Bronchial epithelial cell (primary cell): ENCODE measurements around the gene KLK15. TPM values are rescaled to one million over a fixed set of nuclear protein-coding genes. Genes with fewer than 3 reads are reported as not detected.

Experiments used
- DNase-seq: peaks from one replicate; pipeline ENCODE4 v3.0.0-alpha.2; 2010; ENCODE audit warnings: low read depth
- FAIRE-seq: peaks from 2 replicates; lab custom pipeline; 2011; peaks lifted over from hg19 to GRCh38; lab: Jason Lieb, UNC
- H3K27me3 ChIP-seq: 2 replicates; pipeline ENCODE4 v1.5.1; 2011; ENCODE audit warnings: low read length; ENCODE audit not compliant: control insufficient read depth, insufficient read depth
- H3K36me3 ChIP-seq: 2 replicates; pipeline ENCODE4 v1.5.1; 2011; ENCODE audit warnings: low read length; ENCODE audit not compliant: control insufficient read depth, insufficient read depth
- H3K4me3 ChIP-seq: 2 replicates; pipeline ENCODE4 v1.5.1; 2011; ENCODE audit warnings: mild to moderate bottlenecking, low read depth, low read length, control low read depth
- total RNA-seq: library from RNA; depleted of rRNA; stranded (reverse); fragments of >200 nt; gene quantifications from 2 replicates; pipeline ENCODE4 v1.2.1, GENCODE V29; 2014
- TF ChIP-seq, protein P1 (sequence below): IDR thresholded peaks from 2 replicates; pipeline ENCODE4 v1.5.1; 2011; ENCODE audit warnings: mild to moderate bottlenecking, moderate library complexity, low read length, control low read depth, inconsistent platforms; ENCODE audit not compliant: insufficient read depth, severe bottlenecking

Gene KLK15
- total RNA-seq, 1 donor from 2014 or later: not detected

DNA sequence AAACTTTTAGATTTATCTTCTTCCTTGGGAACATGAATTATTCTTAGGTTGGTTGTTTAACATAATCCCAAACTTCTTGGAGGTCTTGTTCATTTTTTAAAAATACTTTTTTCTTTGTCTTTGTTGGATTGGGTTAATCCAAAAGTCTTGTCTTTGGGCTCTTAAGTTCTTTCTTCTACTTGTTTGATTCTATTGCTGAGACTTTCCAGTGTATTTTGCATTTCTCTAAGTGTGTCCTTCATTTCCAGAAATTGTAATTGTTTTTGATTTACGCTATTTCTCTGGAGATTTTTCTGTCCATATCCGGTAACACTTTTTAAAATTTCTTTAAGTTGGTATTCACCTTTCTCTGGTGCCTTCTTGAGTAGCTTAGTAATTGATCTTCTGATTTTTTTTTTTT lies 9.8 kb upstream of the KLK15 start:
- Histone ChIP-seq H3K4me3 (no peak overlapping the region), H3K27me3 (no peaks in the 10 kb centered on the region), H3K36me3 (no peaks in the 10 kb centered on the region)
- DNase-seq (no peak), FAIRE-seq (no peak)
- TF ChIP-seq, protein P1, sequence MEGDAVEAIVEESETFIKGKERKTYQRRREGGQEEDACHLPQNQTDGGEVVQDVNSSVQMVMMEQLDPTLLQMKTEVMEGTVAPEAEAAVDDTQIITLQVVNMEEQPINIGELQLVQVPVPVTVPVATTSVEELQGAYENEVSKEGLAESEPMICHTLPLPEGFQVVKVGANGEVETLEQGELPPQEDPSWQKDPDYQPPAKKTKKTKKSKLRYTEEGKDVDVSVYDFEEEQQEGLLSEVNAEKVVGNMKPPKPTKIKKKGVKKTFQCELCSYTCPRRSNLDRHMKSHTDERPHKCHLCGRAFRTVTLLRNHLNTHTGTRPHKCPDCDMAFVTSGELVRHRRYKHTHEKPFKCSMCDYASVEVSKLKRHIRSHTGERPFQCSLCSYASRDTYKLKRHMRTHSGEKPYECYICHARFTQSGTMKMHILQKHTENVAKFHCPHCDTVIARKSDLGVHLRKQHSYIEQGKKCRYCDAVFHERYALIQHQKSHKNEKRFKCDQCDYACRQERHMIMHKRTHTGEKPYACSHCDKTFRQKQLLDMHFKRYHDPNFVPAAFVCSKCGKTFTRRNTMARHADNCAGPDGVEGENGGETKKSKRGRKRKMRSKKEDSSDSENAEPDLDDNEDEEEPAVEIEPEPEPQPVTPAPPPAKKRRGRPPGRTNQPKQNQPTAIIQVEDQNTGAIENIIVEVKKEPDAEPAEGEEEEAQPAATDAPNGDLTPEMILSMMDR: no peak

DNA sequence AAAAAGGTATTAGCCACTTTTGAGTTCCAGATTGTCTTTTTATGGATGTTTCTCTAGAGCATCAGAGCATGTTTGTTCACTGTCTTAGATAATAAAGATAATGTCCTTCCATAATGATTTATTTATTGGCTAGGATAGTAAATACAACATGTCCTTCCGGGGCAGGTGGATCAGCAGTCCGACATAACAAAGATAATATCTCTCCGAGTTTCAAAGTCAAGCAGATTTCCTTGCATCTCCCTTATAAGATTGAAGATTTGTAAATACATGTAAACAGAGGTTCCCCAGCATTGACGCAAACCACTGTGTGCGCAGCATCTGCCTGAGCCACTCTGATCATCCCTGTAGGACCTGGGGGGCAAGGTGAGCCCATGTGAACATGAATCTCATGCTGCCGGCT lies 8.8 kb upstream of the KLK15 start:
- TF ChIP-seq, protein P1: no peak
- Histone ChIP-seq H3K36me3 (no peaks in the 10 kb centered on the region), H3K4me3 (no peak overlapping the region), H3K27me3 (no peaks in the 10 kb centered on the region)
- no peak for FAIRE-seq
- no peak for DNase-seq

DNA sequence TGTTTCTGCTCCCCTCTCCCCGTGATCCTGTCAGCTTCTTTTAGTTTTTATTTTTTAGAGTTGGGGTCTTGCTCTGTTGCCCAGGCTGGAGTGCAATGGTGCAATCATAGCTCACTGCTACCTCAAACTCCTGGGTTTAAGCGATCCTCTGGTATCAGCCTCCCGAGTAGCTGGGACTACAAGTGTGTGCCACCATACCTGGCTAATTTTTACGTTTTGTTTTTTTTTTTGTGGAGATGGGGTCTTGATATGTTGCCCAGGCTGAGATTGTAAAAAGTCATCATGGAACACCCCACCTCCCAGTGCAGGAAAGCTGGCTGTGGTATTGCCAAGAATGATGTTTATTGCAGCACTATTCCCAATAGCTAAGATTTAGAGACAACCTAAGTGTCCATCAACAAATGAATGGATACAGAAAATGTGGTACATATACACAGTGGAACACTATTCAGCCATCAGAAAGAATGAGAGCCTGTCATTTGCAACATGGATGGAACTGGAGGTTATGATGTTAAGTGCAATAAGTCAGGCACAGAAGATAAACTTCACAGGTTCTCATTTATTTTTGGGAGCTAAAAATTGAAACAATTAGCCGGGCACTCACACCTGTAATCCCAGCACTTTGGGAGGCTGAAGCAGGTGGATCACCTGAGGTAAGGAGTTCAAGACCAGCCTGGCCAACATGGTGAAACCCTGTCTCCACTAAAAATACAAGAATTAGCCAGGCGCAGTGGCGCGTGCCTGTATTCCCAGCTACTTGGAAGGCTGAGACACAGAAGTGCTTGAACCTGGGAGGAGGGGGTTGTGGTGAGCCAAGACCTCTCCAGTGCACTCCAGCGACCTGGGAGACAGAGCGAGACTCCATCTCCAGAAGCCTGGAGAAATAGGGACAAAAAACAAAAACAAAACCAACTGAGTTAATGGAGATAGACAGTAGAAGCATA lies 6.6 kb upstream of the KLK15 start:
- FAIRE-seq (no peak), DNase-seq (no peak)
- no peaks in the 10 kb centered on the region for H3K36me3 ChIP-seq
- no peaks in the 10 kb centered on the region for H3K27me3 ChIP-seq
- TF ChIP-seq, protein P1: no peak
- no peak overlapping the region for H3K4me3 ChIP-seq

DNA sequence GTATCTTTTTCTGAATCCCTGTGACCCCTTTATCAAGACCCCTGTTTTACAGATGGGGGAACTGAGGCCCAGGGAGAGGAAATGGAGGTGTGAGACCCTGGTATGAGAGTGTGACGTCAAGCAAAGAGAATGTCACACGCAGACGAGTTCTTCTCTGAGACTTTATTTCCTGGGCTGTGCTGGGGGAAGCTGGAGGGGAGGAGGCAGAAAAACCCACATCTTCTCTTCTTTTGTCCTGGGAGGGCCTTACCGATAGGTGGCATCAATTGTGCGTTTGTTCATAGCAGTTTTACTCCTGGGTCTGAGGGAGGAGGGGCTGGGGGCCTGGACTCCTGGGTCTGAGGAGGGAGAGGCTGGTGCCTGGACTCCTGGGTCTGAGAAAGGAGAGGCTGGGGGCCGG lies 4.9 kb upstream of the KLK15 start:
- TF ChIP-seq, protein P1: peak; percentile 1
- FAIRE-seq (no peak), DNase-seq (no peak)
- no peak overlapping the region for H3K4me3 ChIP-seq
- no peaks in the 10 kb centered on the region for H3K36me3 ChIP-seq
- no peaks in the 10 kb centered on the region for H3K27me3 ChIP-seq

DNA sequence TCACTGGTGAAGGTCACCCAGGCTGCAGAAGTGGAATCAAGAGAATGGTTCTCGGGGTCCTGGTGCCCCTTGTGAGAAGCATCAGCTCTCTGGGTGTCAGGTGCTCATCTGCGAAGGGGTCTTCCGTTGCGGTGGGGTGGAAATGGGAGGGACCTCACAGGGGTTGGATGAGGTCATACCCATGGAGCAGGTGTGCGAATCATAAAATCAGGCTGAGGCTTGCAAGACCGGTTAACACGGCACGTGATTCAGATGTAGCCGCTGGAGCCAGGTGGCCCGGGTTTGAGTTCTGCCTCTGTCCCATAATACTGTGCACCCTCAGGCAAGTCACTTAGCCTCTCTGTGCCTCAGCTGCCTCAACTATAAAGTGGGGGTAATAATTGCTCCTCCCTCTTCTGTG lies 3.9 kb upstream of the KLK15 start:
- DNase-seq: peak; percentile 8
- no peak for FAIRE-seq
- TF ChIP-seq, protein P1: no peak
- Histone ChIP-seq H3K27me3 (no peaks in the 10 kb centered on the region), H3K36me3 (no peaks in the 10 kb centered on the region), H3K4me3 (no peak overlapping the region)
